Pancreas (tissue), 10 donors: Measurements from ENCODE around the gene CAPS2. TPM values are rescaled to one million over a fixed set of nuclear protein-coding genes. Genes with fewer than 3 reads are reported as not detected.

Experiments
- ATAC-seq, 4 donors: fragments of 200-7000 bp; cut with Tn5 transposase; one replicate each; pipeline versions ENCODE4 v1.8.0 to v1.9.1; 2020; ENCODE audit warnings: mild to moderate bottlenecking in 4 of 4, moderate library complexity in 4 of 4
- DNase-seq, 6 donors: peaks; one replicate each; pipeline ENCODE4 v3.0.0-alpha.2; 2020
- FAIRE-seq: peaks from 2 replicates; lab custom pipeline; 2012; peaks lifted over from hg19 to GRCh38; lab: Jason Lieb, UNC
- H3K27ac ChIP-seq, 4 donors: fragments of 200-600 bp; sonication (generic); 1 replicate in 3 of 4; 2 replicates in 1 of 4; pipeline versions ENCODE4 v1.5.0 to v1.8.0; 2020
- H3K27me3 ChIP-seq, 4 donors: fragments of 200-600 bp; one replicate each; pipeline ENCODE4 v1.8.0; 2021
- H3K36me3 ChIP-seq, 3 donors: fragments of 200-600 bp; sonication (generic) in 1 of 3; one replicate each; pipeline versions ENCODE4 v1.5.0 to v1.8.0; 2020 to 2021
- H3K4me1 ChIP-seq, 3 donors: fragments of 200-600 bp; one replicate each; pipeline ENCODE4 v1.8.0; 2021
- H3K4me3 ChIP-seq, 4 donors: fragments of 200-600 bp; sonication (generic) in 2 of 4; one replicate each; pipeline versions ENCODE4 v1.5.0 to v1.8.0; 2020 to 2021
- H3K9me3 ChIP-seq, 4 donors: fragments of 200-600 bp; one replicate each; pipeline ENCODE4 v1.8.0; 2021
- WGBS, 2 donors: extraction: QIAGEN DNeasy Blood & Tissue Kit; methylation state at CpG; one replicate each; pipeline ENCODE4 v1.1.7; 2013; 5-methylcytosine and 5-hydroxymethylcytosine counted together
- intact Hi-C, 3 donors: fragments of 100-400 bp; cut with DNase I; formaldehyde crosslinking; loops; one replicate each; pipeline versions ENCODE4 v1.11.1 to v1.14.2; 2022
- polyA plus RNA-seq, 2 donors: library from polyadenylated mRNA; stranded (reverse); fragments of 200-250 nt; gene quantifications; one replicate each; pipeline ENCODE4 v1.2.3, GENCODE V29; 2013
- total RNA-seq, 6 donors: library from RNA; stranded (reverse); fragmentation: NEBNext Ultra II Directional in 4 of 6; extraction: Animal tissue kit (Norgen Biotek cat#: 25700) in 4 of 6; gene quantifications; one replicate each; pipeline versions ENCODE4 v1.2.1 to v1.2.4, GENCODE V29; 2021 to 2023
- TF ChIP-seq, protein P1 (sequence below), 4 donors: fragments of 200-600 bp; sonication (generic) in 3 of 4; IDR thresholded peaks; one replicate each; pipeline versions ENCODE4 v1.5.0 to v1.8.0; 2021; ENCODE audit warnings: antibody characterized with exemption in 4 of 4
- donor health status: healthy with polysubstance abuse.
- donor health status: DM: no; HTN: no; CAD: no; lungs with moderate emphysema.
- donor health status: DM: no; HTN: no; CAD: no.
- donor health status: control.
- donor health status: control.
- donor health status: Bipolar disorder and iron deficiency.
- donor health status: DM: yes; HTN: yes; CAD: no.
- donor health status: DM: no; HTN: no; CAD: no.
- donor health status: DM: no; HTN: no; CAD: no.
- donor health status: DM: yes; HTN: yes; CAD: no.

CAPS2 gene
- total and polyA plus RNA-seq, 8 donors = 1.7 to 5.7 (median 3.0) TPM

DNA sequence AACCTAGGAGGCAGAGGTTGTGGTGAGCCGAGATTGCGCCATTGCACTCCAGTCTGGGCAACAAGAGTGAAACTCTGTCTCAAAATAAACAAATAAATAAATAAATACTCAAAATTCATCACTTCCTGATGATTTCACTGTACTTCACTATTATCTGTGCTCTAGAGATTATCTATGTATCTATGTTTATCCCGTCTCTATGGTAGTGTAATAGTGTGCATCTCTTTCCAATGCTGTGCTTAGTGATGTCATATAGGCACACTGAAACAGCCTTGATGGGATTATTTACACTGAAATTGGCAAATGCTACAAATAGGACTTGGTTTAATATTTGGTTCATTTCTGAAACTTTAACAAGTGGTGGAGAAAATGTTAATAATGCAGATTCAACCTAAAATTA lies 6.5 kb downstream of the CAPS2 start:
- no peaks in the 10 kb centered on the region for H3K9me3 ChIP-seq
- no peak overlapping the region for H3K27ac ChIP-seq
- no peak overlapping the region for H3K4me3 ChIP-seq
- ATAC-seq (no peak), DNase-seq (no peak), FAIRE-seq (no peak)
- WGBS, 2 donors = 72 to 82% methylated on average over 3 of the region's 3 CpGs
- no peaks in the 10 kb centered on the region for H3K36me3 ChIP-seq
- H3K27me3 ChIP-seq = no peaks in the 10 kb centered on the region
- peaks cover 0 to 2% (median 0%) of the 10 kb centered on the region in 3 donors for H3K4me1 ChIP-seq
- TF ChIP-seq, protein P1, sequence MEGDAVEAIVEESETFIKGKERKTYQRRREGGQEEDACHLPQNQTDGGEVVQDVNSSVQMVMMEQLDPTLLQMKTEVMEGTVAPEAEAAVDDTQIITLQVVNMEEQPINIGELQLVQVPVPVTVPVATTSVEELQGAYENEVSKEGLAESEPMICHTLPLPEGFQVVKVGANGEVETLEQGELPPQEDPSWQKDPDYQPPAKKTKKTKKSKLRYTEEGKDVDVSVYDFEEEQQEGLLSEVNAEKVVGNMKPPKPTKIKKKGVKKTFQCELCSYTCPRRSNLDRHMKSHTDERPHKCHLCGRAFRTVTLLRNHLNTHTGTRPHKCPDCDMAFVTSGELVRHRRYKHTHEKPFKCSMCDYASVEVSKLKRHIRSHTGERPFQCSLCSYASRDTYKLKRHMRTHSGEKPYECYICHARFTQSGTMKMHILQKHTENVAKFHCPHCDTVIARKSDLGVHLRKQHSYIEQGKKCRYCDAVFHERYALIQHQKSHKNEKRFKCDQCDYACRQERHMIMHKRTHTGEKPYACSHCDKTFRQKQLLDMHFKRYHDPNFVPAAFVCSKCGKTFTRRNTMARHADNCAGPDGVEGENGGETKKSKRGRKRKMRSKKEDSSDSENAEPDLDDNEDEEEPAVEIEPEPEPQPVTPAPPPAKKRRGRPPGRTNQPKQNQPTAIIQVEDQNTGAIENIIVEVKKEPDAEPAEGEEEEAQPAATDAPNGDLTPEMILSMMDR (IDR thresholded peaks at IDR 0.05) = no peak
- intact Hi-C loops = no loop called here

DNA sequence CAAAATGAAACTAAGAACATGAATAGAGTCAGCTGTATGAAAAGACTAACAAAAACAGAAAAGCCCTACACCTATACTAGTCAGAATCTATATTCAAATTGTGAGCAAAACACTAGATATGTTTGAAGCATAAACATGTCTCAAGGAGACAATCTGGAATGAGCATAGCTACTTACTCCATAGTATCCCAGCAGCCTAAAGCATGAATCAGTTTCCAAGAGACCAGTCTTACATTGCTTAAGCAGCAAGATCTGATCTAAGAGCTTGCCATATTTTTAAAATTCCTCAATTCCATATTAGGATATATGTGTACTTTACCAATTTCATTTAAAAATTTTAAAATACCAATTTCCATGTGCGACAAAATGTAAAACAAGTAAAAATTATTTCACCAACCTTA lies 7.7 kb downstream of the CAPS2 start:
- DNase-seq (no peak), FAIRE-seq (peak; percentile 37), ATAC-seq (no peak)
- H3K4me1 ChIP-seq = peaks cover 0 to 7% (median 0%) of the 10 kb centered on the region in 3 donors
- 1 to 2% methylated on average over 1 of the region's 1 CpG for WGBS, 2 donors
- no peaks in the 10 kb centered on the region for H3K9me3 ChIP-seq
- no peaks in the 10 kb centered on the region for H3K27me3 ChIP-seq
- H3K27ac ChIP-seq = no peak overlapping the region
- intact Hi-C loops = no loop called here
- TF ChIP-seq, protein P1 (IDR thresholded peaks at IDR 0.05) = no peak
- H3K36me3 ChIP-seq = no peaks in the 10 kb centered on the region
- H3K4me3 ChIP-seq = no peak overlapping the region

DNA sequence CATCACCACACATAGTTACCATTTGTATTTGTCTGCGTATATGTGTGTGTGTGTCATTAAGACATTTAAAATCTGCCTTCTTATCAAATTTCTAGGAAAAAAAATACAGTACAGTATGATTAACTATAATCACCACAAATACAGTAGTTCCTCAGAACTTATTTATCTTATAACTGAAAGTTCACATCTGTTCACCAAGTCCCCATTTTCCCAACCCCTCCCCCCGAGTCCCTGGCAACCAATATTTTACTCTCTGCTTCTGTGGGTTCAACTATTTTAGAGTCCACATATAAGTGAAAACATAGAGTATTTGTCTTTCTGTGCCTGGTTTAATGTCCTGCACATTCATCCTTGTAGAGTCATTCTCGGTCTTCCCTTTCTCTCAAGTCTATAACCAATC lies 12.3 kb downstream of the CAPS2 start:
- Histone ChIP-seq H3K36me3 (no peaks in the 10 kb centered on the region), H3K4me3 (no peak overlapping the region), H3K9me3 (no peaks in the 10 kb centered on the region), H3K27ac (no peak overlapping the region), H3K4me1 (peaks cover 0 to 11% (median 0%) of the 10 kb centered on the region in 3 donors), H3K27me3 (no peaks in the 10 kb centered on the region)
- FAIRE-seq (no peak), DNase-seq (peak in 3 of 6 donors; percentile 13 to 29 (median 19)), ATAC-seq (peak; percentile 37 to 80 (median 72))
- intact Hi-C loops = no loop called here
- 44 to 47% methylated on average over 3 of the region's 3 CpGs for WGBS, 2 donors
- TF ChIP-seq, protein P1 (IDR thresholded peaks at IDR 0.05) = no peak

DNA sequence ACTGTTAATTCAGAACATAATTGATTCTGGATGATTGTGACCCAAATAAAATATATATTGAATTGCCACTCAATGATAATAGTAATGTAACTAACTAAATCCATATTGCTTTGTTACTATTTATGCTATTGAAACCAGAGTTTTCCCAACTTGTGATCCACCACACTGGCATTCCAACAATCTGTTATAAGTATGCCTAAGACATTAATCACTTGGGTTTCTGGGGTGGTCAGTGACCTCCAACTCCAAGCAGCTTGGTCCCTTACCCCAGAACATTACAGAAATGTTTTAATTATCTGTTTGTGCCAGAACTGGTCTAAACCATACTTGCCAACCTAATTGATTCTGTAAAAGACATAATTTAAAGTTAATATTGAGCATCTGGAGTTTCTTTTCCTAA lies 14.6 kb downstream of the CAPS2 start:
- no peaks in the 10 kb centered on the region for H3K36me3 ChIP-seq
- TF ChIP-seq, protein P1 (IDR thresholded peaks at IDR 0.05) = no peak
- DNase-seq (no peak), ATAC-seq (no peak), FAIRE-seq (no peak)
- intact Hi-C loops = no loop called here
- H3K9me3 ChIP-seq = no peaks in the 10 kb centered on the region
- H3K27ac ChIP-seq = no peak overlapping the region
- no peaks in the 10 kb centered on the region for H3K27me3 ChIP-seq
- peaks cover 0 to 11% (median 0%) of the 10 kb centered on the region in 3 donors for H3K4me1 ChIP-seq
- no peak overlapping the region for H3K4me3 ChIP-seq

DNA sequence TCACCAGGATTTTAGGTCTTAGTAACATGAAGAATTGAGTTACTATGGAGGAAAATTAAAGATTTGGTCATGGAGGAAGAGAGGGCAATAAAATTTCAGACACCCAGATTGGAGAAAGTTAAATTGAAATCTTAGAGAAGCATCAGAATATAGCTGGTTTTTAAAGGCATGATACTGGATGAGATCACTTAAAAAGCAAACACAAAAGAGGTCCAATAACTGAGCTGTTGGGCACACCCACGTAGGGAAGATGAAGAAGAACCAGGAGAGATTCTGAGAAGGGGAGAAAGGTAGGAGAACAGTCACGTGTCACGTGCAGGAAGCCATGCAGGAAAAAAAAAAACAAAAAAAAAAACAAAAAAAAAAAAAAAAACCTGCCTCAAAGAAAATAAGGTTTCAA lies 18.8 kb downstream of the CAPS2 start:
- no peaks in the 10 kb centered on the region for H3K4me1 ChIP-seq
- ATAC-seq (no peak), DNase-seq (no peak), FAIRE-seq (no peak)
- 77 to 85% methylated on average over 3 of the region's 3 CpGs for WGBS, 2 donors
- TF ChIP-seq, protein P1 (IDR thresholded peaks at IDR 0.05) = no peak
- H3K27me3 ChIP-seq = no peaks in the 10 kb centered on the region
- no peak overlapping the region for H3K27ac ChIP-seq
- no peaks in the 10 kb centered on the region for H3K9me3 ChIP-seq
- no peak overlapping the region for H3K4me3 ChIP-seq
- H3K36me3 ChIP-seq = no peaks in the 10 kb centered on the region
- intact Hi-C loops = no loop called here
